ENCODE measurements around the gene CPSF3. TPM values are rescaled to one million over a fixed set of nuclear protein-coding genes. Genes with fewer than 3 reads are reported as not detected.
"Not testable (repeated sequence)": the region's sequence is repeated elsewhere in the genome, so short reads cannot be mapped to it uniquely, and the experiment has no call there.

CPSF3 gene
- total RNA-seq, 1 experiment from 2014 or later, result 95.6 TPM

DNA sequence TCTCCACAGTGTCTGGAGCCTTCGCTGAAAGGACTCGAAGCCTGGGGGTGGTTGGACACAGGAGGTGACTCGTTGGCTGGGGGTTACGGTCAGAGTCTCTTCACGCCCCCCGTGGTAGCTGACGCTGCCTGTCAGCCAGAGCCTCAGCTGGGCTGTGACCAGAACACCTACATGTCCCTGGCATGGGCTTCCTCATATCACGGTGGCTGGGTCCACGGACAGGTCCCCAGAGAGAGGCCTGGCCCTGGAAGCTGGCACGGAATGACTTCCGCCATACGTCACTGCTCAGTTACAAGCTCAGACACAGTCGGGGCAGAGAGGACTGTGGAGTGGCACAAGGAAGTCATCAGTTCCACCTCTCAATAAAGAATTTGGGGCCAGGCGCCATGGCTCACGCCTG is 28.6 kb upstream of the CPSF3 start:
- no peak for DNase-seq (ENCODE audit: low read depth)

GRCh38 chr2:9397201-9397600 is 26.3 kb upstream of the CPSF3 start:
- DNase-seq (ENCODE audit: low read depth), result no peak

- DNase-seq (ENCODE audit: low read depth), result not testable (repeated sequence)
Observed at GRCh38 chr2:9398251-9398650, 25.2 kb upstream of the CPSF3 start.

GRCh38 chr2:9398881-9399780 is 24.3 kb upstream of the CPSF3 start:
- no peak for DNase-seq (ENCODE audit: low read depth)

DNA sequence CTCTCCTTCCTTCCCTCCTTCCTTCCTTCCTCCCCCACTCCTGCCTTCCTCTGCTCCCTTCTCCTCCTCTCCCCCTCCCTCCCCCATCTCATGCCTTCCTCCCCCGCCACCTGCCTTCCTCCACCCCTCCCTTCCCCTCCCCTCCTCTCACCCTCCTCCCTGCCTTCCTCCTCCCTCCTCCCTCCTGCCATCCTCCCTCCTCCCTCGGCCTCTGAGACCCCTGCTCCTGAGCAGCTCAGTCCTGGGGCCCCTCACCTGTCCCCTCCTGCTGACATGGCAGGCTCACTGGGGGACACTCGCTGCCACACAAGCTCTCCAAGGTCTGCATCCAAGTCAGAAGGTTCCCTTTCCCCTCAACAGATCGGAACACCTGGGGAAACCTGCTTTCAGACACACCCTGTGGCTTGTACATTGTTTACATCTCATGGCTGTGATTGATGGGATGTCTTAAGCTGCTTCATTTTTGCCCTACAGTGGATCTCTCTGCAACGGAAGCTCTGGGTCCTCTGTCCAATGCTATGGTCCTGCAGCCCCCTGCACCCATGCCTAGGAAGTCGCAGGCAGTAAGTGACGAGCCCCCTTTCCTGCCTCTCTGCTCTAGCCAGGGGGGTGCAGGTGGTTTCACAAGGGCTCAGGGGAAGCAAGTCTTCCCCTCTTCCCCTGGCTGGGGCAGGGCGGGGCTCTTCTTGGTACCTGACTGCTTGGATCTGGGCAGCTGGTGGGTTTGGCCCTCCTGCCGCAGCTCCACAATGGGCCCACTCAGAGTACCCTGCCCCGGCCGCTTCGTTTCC is 23.0 kb upstream of the CPSF3 start:
- DNase-seq (ENCODE audit: low read depth), result no peak

- DNase-seq (ENCODE audit: low read depth), result no peak
Observed at GRCh38 chr2:9401059-9401547, 22.4 kb upstream of the CPSF3 start.

- no peak for DNase-seq (ENCODE audit: low read depth)
Observed at GRCh38 chr2:9401646-9402371, 21.6 kb upstream of the CPSF3 start.

- DNase-seq (ENCODE audit: low read depth), result no peak
Observed at GRCh38 chr2:9403924-9404323, 19.5 kb upstream of the CPSF3 start.

- no peak for DNase-seq (ENCODE audit: low read depth)
Observed at GRCh38 chr2:9404451-9404850, 19.0 kb upstream of the CPSF3 start.

GRCh38 chr2:9405636-9406035 is 17.8 kb upstream of the CPSF3 start:
- no peak for DNase-seq (ENCODE audit: low read depth)

DNA sequence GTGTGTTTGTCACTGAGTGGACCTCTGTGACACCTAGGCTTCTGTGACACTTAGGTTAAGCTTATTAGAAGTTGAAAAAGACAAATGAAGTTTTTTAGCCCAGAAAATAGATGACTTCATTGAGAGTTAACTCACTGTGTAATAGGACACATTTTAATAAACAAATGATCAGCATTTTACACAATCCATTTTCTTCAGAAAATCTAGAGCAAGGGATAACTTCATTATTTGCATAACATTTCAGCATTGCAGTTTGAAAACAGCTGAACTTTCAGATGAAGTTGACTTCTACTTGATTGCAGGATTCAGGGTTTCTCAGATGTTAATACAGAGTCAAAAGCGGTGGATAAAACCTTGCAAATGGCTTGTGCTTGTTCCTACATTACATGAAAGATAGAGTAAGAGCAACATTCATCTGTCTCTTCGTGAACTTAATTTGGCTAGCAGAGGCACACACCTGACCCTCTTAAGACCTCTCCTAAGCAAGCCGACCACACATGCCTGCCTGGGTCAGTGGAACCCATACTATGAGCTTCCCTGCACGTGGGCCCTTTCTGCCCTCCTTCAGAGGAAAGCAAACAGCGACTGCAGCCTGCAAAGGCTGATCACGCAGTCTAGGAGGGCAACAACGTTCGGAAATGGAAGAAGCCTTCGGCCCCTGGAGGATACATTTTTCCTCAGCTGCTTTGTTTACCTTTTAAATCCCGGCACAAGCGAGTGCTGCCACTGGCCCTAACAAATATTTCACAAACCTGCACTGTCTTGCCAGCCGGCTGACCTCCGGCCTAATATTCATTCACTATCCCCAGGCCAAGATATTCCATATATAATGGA is 16.7 kb upstream of the CPSF3 start:
- DNase-seq (ENCODE audit: low read depth), result no peak

GRCh38 chr2:9407363-9407811 is 16.1 kb upstream of the CPSF3 start:
- no peak for DNase-seq (ENCODE audit: low read depth)

DNA sequence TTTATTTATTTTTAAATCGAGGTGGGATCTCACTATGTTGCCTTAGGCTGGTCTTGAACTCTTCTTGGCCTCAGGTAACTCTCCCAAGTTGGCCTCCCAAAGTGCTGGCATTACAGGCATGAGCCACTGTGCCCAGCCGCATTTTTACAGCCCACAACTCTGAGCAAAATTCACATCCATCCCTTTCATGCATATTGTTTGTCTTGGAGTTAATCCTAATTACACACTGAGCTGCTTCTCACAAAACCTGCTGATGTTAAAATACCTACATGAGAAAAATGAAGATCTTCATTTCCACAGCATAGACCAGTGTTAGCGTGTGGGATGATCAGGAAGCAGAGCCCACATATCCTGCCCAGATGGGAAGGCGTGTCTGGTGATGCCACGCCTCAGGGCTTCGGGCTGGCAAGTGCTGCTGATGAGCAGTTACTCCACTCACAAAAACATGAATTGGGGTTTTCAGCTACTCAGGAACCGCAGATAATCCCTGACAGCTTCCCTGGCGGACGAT is 14.8 kb upstream of the CPSF3 start:
- DNase-seq (ENCODE audit: low read depth), result peak; percentile 83

DNA sequence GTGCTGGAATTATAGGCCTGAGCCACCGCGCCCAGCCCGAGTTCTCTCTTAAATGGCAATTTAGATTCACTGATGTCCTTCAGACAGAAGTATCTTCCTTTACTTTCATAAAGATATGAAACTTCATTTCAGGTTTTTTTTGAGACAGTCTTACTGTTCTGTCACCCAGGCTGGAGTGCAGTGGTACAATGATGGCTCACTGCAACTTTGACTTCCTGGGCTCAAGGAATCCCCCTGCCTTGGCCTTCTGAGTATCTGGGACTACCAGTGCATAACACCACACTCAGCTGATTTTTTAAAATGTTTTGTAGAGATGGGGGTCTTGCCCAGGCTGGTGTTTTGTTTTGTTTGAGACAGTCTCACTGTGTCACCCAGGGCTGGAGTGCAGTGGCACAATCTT is 13.3 kb upstream of the CPSF3 start:
- DNase-seq (ENCODE audit: low read depth), result no peak

GRCh38 chr2:9412781-9413180 is 10.7 kb upstream of the CPSF3 start:
- DNase-seq (ENCODE audit: low read depth), result no peak

DNA sequence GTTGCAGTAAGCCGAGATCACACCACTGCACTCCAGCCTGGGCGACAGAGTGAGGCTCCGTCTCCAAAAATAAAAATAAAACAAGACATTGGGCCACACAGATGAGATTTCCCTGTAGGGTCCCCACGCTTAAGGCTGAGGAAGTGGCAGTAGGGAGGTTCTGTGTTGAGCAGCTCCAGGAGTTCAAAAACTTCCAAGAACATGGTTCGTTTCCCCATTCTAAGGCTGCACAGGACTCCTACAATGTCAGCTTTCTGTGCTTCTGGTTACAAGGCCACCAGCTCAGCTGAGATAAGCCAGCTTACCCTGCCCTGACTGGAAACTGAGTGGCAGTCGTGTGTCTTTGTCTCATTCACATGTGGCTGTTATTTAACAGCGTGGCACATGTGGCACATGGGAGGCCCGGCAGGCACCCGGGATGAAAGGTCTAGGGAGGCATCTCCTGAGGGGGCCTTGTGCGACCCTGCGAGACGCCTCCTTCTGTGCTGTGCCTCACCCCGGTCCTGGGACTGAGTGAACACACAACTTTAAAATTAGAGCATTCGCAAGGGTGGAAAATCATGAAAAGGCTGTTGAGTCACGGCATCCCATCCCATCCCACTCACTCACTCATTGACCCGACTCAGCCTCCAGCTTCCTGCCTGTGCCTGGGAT is 7.8 kb upstream of the CPSF3 start:
- no peak for DNase-seq (ENCODE audit: low read depth)

DNA sequence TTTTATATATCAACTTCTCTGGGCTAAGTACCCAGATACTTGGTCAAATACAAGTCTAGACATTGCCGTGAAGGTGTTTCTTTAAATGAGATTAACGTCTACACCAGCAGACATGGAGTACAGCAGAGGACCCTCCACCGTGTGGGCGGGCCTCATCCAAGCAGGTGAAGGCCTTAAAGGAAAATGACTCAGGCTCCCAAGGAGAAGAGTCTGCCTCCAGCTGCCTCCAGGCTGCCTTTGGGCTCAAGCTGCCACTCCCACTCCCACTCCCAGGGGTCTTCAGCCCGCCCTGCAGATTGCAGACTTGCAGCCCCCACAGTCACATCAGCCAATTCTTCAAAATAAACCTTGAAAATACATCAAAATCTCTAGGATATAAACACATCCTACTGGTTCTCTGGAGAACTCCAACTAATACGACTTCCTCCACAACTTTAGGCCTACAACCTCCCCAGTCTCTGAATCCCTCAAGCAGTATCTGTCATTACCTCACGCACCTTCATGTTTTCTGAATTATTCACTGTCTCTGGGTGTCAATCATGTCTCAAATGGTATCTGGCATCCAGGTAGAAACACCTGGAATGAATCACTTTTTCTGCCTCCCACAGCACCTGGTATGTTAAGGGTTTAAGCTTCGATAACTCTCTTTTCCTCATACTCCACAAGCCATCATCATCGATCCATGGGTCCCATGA is 7.0 kb upstream of the CPSF3 start:
- no peak for DNase-seq (ENCODE audit: low read depth)

- no peak for DNase-seq (ENCODE audit: low read depth)
Observed at GRCh38 chr2:9416962-9417316, 6.5 kb upstream of the CPSF3 start.

DNA sequence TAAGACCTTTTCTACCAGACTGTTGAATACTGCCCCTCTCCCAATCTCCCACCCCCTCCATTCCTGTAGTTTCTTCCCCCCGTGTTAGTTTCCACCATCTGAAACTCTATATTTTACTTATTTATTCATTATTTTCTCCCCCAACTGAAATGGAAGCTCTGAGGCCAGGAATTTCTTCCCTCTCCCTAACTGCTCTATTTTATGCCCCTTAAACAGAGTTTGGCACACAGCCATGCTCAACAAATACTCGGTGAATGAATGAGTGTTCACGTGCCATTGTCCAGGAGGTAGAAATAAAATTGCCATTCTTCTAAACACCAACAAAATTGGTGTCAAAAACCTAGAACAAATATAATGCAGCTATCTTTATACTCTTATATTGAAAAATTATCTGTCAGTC is 5.7 kb upstream of the CPSF3 start:
- no peak for DNase-seq (ENCODE audit: low read depth)

DNA sequence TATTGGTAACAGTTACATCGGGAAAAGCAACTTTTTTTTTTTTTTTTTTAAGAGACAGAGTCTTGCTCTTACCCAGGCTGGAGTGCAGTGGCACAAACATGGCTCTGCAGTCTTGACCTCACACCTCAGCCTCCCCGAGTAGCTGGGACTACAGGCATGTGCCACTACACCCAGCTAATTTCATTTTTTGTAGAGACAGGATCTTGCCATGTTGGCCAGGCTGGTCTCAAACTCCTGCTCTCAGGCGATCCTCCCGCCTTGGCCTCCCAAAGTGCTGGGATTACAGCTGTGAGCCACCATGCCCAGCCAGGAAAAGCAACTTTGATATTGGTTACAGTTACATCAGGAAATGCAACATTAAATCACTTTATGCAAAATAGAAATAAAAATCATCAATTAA is 4.7 kb upstream of the CPSF3 start:
- no peak for DNase-seq (ENCODE audit: low read depth)

All from Daoy (cell line).